Fibroblast of mammary gland (primary cell): Measurements from ENCODE around the gene DNAJC5G.

ENCODE experiments used
- DNase-seq: peaks from one replicate; pipeline ENCODE4 v3.0.0-alpha.2; 2010; ENCODE audit warnings: low read depth
- H3K4me3 ChIP-seq: 2 replicates; pipeline ENCODE4 v1.5.1; 2011; ENCODE audit warnings: low read depth, mild to moderate bottlenecking, low read length, moderate library complexity; ENCODE audit not compliant: control insufficient read depth
- TF ChIP-seq, protein P1 (sequence below): conservative IDR thresholded peaks from 2 replicates; pipeline ENCODE4 v1.5.1; 2011; ENCODE audit warnings: low read depth, low read length, inconsistent platforms; ENCODE audit not compliant: control insufficient read depth, insufficient read depth

DNAJC5G gene

GRCh38 chr2:27243391-27244130, 31.7 kb upstream of the DNAJC5G start:
- no peak for DNase-seq
- H3K4me3 ChIP-seq: no peak overlapping the region
- TF ChIP-seq, protein P1, sequence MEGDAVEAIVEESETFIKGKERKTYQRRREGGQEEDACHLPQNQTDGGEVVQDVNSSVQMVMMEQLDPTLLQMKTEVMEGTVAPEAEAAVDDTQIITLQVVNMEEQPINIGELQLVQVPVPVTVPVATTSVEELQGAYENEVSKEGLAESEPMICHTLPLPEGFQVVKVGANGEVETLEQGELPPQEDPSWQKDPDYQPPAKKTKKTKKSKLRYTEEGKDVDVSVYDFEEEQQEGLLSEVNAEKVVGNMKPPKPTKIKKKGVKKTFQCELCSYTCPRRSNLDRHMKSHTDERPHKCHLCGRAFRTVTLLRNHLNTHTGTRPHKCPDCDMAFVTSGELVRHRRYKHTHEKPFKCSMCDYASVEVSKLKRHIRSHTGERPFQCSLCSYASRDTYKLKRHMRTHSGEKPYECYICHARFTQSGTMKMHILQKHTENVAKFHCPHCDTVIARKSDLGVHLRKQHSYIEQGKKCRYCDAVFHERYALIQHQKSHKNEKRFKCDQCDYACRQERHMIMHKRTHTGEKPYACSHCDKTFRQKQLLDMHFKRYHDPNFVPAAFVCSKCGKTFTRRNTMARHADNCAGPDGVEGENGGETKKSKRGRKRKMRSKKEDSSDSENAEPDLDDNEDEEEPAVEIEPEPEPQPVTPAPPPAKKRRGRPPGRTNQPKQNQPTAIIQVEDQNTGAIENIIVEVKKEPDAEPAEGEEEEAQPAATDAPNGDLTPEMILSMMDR: no peak

GRCh38 chr2:27245116-27245515, 30.1 kb upstream of the DNAJC5G start:
- TF ChIP-seq, protein P1: no peak
- DNase-seq: no peak

GRCh38 chr2:27245626-27246025, 29.6 kb upstream of the DNAJC5G start:
- no peak overlapping the region for H3K4me3 ChIP-seq
- TF ChIP-seq, protein P1: no peak
- DNase-seq: no peak

More at GRCh38 chr2:27245116-27245515, 30.1 kb upstream of the DNAJC5G start:
- H3K4me3 ChIP-seq: no peak overlapping the region

GRCh38 chr2:27247893-27248292, 27.3 kb upstream of the DNAJC5G start:
- H3K4me3 ChIP-seq: no peak overlapping the region
- no peak for DNase-seq
- TF ChIP-seq, protein P1: no peak

DNA sequence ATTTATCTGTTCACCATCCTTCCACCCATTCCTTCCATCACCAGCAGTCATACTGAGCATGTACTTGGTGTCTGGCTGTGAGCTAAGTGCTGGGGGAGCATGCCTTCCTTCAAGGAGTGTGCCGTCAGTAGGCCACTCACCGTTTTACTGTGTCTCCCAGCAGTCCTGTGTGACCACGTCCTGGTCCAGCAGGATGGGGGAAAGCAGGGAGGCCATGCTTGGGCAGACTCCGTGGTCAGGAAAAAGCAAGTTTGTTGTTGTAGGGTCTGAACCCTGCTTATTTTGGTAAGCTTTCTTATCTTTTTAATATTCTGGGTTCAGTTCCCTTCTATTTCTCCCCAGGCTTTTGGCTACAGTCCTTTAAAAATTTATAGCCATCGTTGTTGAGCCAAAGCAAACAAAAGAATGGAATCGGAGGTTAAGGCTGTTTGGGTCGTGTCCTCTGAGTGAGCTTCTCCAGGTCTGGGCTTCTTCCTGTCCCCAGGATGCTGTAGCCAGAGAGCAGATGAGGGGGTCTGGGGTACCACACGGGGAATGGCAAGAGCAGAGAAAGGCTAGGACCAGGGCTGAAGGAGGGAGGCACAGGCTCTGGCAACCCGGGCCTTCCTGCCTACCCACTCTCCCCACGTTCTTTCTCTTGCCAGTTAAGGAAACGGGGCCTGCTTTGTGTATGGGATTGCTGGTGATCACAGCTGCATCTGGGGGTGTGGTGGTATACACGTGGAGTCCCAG, 25.9 kb upstream of the DNAJC5G start:
- no peak for DNase-seq
- H3K4me3 ChIP-seq: no peak overlapping the region
- TF ChIP-seq, protein P1: no peak

GRCh38 chr2:27249891-27250651, 25.2 kb upstream of the DNAJC5G start:
- TF ChIP-seq, protein P1: peak; percentile 65
- H3K4me3 ChIP-seq: no peak overlapping the region
- DNase-seq: peak; percentile 40
